RWPE1 (cell line): ENCODE measurements around the gene REEP6.
A peak's percentile ranks its signal among the peaks of the same experiment; 100 is the strongest.

Source experiments
- CTCF ChIA-PET: fragments of 350-600 bp; sonication (Branson Sonifier 250); formaldehyde crosslinking; extraction: SDS; loops from one replicate; lab custom pipeline; 2021; lab: Yijun Ruan, JAX
- POLR2A ChIA-PET: fragments of 400-600 bp; formaldehyde crosslinking; extraction: SDS; loops from one replicate; lab custom pipeline; 2020; ENCODE audit warnings: antibody characterized with exemption; ENCODE audit not compliant: low non-redundant PET; lab: Yijun Ruan, JAX
- DNase-seq: peaks from one replicate; pipeline ENCODE4 v3.0.0; 2012; ENCODE audit warnings: low spot score
- H3K27ac ChIP-seq: fragments of 450-650 bp; 2 replicates; pipeline ENCODE4 v1.5.1; 2017
- CTCF ChIP-seq: fragments of 450-650 bp; conservative IDR thresholded peaks from 2 replicates; pipeline ENCODE4 v1.5.1; 2017; ENCODE audit warnings: low read depth, mild to moderate bottlenecking

REEP6 gene

GRCh38 chr19:1465191-1466016 is 25.6 kb upstream of the REEP6 start:
- POLR2A ChIA-PET = no interaction called here
- TF ChIP-seq CTCF = peak; percentile 78
- DNase-seq = peak; percentile 61
- peak overlapping the region; percentile 52 for H3K27ac ChIP-seq
- CTCF ChIA-PET = interaction anchor here (0.6 to 2.3 kb wide), 7 partner anchors 12 to 954 kb away, joined by 3 to 11 read pairs (median 4); no protein-coding TSS in a partner anchor

DNA sequence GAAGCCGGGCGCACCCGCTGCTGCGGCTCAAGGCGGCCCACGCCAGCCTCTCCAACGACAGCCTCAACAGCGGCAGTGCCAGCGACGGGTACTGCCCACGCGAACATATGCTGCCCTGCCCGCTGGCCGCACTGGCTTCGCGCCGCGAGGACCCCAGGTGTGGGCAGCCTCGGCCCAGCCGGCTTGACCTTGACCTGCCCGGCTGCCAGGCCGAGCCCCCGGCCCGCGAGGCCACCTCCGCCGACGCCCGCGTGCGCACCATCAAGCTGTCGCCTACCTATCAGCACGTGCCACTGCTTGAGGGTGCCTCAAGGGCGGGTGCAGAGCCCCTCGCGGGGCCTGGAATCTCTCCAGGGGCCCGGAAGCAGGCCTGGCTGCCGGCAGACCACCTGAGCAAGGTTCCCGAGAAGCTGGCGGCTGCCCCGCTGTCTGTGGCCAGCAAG is 24.9 kb upstream of the REEP6 start:
- H3K27ac ChIP-seq = peak overlapping the region; percentile 52
- DNase-seq = no peak
- peak; percentile 42 for TF ChIP-seq CTCF
- POLR2A ChIA-PET = no interaction called here
- CTCF ChIA-PET = interaction anchor here (0.6 to 2.3 kb wide), 5 partner anchors 13 to 954 kb away, joined by 3 to 11 read pairs (median 5); no protein-coding TSS in a partner anchor

DNA sequence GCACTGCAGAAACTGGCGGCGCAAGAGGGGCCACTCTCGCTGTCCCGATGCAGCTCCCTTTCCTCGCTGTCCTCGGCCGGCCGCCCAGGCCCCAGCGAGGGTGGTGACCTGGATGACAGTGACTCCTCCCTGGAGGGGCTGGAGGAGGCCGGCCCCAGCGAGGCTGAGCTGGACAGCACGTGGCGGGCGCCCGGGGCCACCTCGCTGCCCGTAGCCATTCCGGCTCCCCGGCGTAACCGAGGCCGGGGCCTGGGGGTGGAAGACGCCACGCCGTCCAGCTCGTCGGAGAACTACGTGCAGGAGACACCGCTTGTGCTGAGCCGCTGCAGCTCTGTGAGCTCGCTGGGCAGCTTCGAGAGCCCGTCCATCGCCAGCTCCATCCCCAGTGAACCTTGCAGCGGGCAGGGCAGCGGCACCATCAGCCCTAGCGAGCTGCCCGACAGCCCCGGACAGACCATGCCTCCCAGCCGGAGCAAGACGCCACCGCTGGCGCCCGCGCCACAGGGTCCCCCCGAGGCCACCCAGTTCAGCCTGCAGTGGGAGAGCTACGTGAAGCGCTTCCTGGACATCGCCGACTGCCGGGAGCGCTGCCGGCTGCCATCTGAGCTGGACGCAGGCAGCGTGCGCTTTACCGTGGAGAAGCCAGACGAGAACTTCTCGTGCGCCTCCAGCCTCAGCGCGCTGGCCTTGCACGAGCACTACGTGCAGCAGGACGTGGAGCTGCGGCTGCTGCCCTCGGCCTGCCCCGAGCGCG is 24.3 kb upstream of the REEP6 start:
- ChIA-PET POLR2A (no interaction called here), CTCF (interaction anchor here (0.9 to 2.3 kb wide), 4 partner anchors 9 to 153 kb away, joined by 3 to 11 read pairs (median 6); no protein-coding TSS in a partner anchor)
- TF ChIP-seq CTCF = no peak
- DNase-seq = no peak
- peak overlapping the region; percentile 85 for H3K27ac ChIP-seq

DNA sequence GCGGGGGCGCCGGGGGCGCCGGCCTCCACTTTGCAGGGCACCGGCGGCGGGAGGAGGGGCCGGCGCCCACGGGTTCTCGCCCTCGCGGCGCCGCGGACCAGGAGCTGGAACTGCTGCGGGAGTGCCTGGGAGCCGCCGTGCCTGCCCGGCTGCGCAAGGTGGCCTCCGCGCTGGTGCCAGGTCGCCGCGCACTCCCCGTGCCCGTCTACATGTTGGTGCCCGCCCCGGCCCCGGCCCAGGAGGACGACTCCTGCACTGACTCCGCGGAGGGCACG is 23.8 kb upstream of the REEP6 start:
- ChIA-PET POLR2A (no interaction called here), CTCF (interaction anchor here (1.3 to 2.3 kb wide), 3 partner anchors 9 to 22 kb away, joined by 6 to 11 read pairs (median 6); no protein-coding TSS in a partner anchor)
- peak overlapping the region; percentile 85 for H3K27ac ChIP-seq
- DNase-seq = no peak
- no peak for TF ChIP-seq CTCF

- peak overlapping the region; percentile 85 for H3K27ac ChIP-seq
- ChIA-PET POLR2A (no interaction called here), CTCF (interaction anchor here (1.3 to 2.3 kb wide), 3 partner anchors 10 to 23 kb away, joined by 6 to 11 read pairs (median 6); no protein-coding TSS in a partner anchor)
- no peak for DNase-seq
- no peak for TF ChIP-seq CTCF
Observed at GRCh38 chr19:1467490-1468273, 23.3 kb upstream of the REEP6 start.
